ENCODE measurements around the gene KAT2B.

KAT2B gene

DNA sequence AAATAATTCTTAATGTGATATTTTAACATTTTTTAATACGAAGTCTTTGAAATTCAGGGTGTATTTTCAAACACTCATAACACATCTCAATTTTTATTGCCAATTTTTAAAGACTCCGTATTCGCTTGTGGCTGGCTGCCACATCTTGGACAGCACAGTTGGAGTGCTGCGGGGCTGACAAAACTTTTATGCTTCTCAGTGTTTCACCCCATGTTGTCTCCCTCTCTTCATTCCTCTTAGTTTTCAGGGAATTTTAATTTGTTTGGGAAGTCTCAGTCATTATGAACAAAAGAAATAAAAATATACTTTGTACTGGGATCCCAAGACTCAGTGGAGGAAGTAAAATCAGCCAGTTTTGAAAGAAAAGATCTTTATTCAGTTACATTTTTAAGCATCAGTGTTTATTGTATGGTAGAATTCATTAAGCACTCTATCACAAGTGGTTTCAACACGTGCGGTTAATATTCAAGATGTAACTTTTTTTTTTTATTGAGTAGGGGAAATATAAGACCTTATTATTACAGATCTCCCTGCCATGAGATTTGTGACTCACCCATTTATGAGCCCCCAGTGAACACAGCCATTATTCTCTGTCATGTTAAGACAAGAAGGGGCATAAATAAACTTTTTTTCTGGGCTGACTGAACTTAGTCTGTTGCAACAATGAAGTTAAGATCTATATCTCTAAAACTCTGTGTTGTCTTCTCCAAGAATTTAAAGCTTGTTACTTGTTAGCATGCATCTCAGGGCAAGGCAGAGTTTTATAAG lies 26.8 kb downstream of the KAT2B start:
- DNase-seq (ENCODE audit: low spot score): peak; percentile 13

- no peak for DNase-seq (ENCODE audit: low spot score)
Observed at GRCh38 chr3:20068512-20069177, 28.4 kb downstream of the KAT2B start.

- no peak for DNase-seq (ENCODE audit: low spot score)
Observed at GRCh38 chr3:20069178-20069532, 28.9 kb downstream of the KAT2B start.

GRCh38 chr3:20071175-20071574 lies 30.9 kb downstream of the KAT2B start:
- no peak for DNase-seq (ENCODE audit: low spot score)

- no peak for DNase-seq (ENCODE audit: low spot score)
Observed at GRCh38 chr3:20072422-20072821, 32.2 kb downstream of the KAT2B start.

DNA sequence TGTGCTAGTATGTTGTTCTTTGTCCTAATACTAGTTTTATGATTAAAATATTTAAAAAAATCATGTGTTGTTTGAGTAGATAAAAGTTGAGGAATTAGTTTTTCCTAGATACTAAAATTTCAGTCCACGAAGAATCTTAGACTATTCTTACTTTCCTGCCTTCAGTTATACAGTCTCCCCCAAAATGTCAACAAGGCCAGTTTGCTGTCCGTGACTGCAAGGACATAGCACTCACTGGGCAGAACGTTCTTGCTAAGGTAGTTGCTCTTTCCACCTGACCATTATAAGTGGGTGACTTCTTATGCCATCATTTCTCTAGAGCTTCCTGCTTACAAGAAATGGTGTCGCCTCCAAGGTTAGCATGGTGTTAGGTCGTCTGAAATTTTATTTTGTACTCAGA lies 32.8 kb downstream of the KAT2B start:
- DNase-seq (ENCODE audit: low spot score): no peak

GRCh38 chr3:20073683-20074082 lies 33.4 kb downstream of the KAT2B start:
- DNase-seq (ENCODE audit: low spot score): no peak

- DNase-seq (ENCODE audit: low spot score): peak; percentile 11
Observed at GRCh38 chr3:20074226-20075063, 34.2 kb downstream of the KAT2B start.

DNA sequence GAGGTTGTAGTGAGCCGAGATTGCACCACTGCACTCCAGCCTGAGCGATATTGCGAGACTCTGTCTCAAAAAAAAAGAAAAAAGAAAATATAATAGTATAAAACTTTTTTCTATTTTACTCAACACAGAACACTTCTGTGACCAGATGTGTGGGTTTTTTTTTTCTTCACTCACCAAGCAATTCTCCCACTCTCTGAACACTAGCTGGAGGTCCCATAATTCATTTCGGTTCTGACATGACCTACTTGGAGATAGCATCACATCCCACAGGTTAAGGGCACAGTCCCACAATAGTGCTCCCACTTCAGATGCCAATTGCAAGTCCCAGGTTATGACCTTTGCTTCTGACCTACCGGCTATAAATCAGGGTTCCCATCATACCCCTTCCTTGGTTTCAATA lies 35.0 kb downstream of the KAT2B start:
- no peak for DNase-seq (ENCODE audit: low spot score)

DNA sequence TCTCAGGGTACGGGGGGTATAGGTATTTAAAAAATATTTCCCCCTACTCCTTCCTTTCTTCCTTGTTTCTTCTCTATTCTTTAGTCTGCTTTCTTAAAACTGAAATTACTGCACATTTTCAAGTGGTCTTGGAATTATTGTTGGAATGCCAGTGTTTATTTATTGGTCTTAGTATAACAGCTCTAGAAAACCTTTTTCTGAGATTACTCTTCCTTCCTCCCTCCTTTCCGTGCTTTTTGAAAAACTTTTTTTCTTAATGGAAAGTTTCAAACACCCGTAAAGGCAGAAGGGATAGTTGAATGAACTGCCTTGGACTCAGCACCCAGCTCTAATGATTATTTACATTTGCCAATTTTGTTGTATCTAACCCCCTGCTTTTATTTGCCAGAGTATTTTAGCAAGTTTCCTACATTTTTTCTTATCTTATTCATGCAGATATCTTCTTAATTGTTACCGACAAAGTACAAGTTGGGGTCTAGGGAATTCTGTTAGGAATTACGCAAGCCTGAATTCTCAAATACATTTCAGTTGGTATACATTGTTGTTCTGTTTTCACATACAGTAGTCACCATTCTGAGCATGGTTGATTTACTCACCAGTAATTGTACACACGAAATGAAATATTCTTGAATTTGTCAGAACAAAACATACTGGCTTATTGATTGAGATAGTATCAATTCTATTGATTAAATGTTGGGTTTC lies 36.2 kb downstream of the KAT2B start:
- DNase-seq (ENCODE audit: low spot score): no peak

GRCh38 chr3:20077068-20077467 lies 36.8 kb downstream of the KAT2B start:
- DNase-seq (ENCODE audit: low spot score): no peak

- no peak for DNase-seq (ENCODE audit: low spot score)
Observed at GRCh38 chr3:20078194-20078714, 38.0 kb downstream of the KAT2B start.

DNA sequence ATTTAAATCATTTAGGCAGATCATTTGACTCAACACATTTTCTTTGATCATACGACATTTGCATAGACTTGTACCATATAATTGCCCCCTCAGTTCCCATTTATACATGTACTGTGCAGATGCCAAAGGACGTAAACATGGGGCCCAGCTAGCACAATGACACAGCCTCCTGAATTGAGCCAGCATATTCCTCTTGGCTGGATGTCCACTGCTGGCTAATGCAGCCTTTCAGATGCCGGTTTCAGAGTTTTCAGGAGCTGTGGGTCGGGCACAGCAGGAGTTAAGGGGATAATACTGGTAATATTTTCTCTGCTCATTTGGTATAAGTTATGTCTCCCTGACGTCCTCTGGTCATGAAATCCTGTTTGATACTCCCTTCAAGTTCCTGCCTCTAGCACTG lies 39.4 kb downstream of the KAT2B start:
- DNase-seq (ENCODE audit: low spot score): no peak

DNA sequence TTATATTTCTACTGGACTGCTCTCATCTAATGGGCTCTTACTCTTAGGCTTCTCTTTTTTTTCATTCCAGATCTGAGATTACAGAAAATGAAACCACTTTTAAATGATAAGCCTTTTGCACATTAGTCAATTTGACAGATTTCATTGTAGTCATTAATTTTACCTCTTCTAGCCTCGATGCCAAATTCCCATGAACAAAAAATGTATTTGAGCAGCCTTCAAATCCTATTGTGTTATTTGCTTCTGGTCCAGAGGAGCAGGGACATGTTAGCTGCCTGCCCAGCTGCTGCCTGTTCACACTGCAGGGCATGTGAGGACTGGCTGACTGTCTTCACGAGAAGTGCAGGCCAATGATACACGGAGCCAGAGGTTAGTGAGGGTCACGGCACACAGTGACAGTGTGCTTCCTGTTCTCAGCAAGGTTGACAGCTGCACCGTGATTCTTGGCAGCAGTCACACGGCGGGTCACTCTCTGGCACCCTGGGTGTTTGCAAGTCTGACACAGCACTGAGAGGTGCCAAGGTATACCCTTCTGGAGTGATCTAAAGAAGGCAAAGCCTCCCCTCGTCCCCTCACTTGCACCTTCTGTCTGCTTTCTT lies 40.8 kb downstream of the KAT2B start:
- no peak for DNase-seq (ENCODE audit: low spot score)

GRCh38 chr3:20083253-20083652 lies 43.0 kb downstream of the KAT2B start:
- DNase-seq (ENCODE audit: low spot score): no peak

- no peak for DNase-seq (ENCODE audit: low spot score)
Observed at GRCh38 chr3:20083953-20084352, 43.7 kb downstream of the KAT2B start.

GRCh38 chr3:20091331-20092047 lies 51.2 kb downstream of the KAT2B start:
- DNase-seq (ENCODE audit: low spot score): no peak

- no peak for DNase-seq (ENCODE audit: low spot score)
Observed at GRCh38 chr3:20095470-20095869, 55.2 kb downstream of the KAT2B start.

DNA sequence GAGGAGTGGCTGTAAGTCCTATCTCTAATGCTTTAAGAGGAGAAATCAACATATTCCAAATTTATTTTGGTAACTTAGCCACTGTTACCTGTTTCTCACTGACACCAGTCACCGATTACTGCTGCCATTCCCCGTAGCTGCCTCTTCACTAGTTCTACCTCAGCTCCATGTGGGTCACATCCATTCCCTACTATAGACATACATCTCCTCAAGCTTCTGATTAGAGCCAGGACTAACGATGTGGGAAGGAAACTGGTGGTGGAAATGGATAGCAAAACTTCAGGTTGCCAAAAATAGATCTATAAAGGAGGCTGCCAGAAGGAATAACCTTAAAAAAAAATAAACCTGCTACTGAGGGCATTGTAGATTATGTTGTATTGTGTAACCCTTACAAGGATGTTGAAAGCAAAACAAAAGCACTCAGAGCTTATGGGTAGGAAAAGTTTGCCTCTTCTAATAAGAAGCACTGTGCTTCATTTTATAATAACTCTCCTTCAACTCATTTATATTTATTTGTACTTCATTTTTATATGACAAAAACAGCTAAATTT lies 56.0 kb downstream of the KAT2B start:
- DNase-seq (ENCODE audit: low spot score): peak; percentile 9

- no peak for DNase-seq (ENCODE audit: low spot score)
Observed at GRCh38 chr3:20097015-20097414, 56.8 kb downstream of the KAT2B start.

GRCh38 chr3:20099060-20099459 lies 58.8 kb downstream of the KAT2B start:
- no peak for DNase-seq (ENCODE audit: low spot score)
